HEK293 (cell line): ENCODE results near the gene HAO1.

Source experiments
- KLF10 ChIP-seq: fragments of 450-650 bp; IDR thresholded peaks from 2 replicates; pipeline ENCODE4 v1.5.1; 2018; ENCODE audit warnings: missing biosample characterization, mild to moderate bottlenecking, missing genetic modification characterization
- SALL2 ChIP-seq: fragments of 450-650 bp; formaldehyde crosslinking; IDR thresholded peaks from 2 replicates; pipeline ENCODE4 v1.5.0; 2017; ENCODE audit warnings: missing biosample characterization, mild to moderate bottlenecking, missing genetic modification characterization, borderline replicate concordance
- TCF7L2 ChIP-seq: IDR thresholded peaks from 2 replicates; pipeline ENCODE4 v1.6.1; 2011; ENCODE audit warnings: low read depth, mild to moderate bottlenecking, inconsistent platforms, low read length, moderate library complexity, borderline replicate concordance
- ZBTB1 ChIP-seq: fragments of 450-650 bp; formaldehyde crosslinking; IDR thresholded peaks from 2 replicates; pipeline ENCODE4 v1.5.1; 2016; ENCODE audit warnings: missing biosample characterization, missing genetic modification characterization
- ZSCAN23 ChIP-seq: fragments of 450-650 bp; formaldehyde crosslinking; IDR thresholded peaks from 2 replicates; pipeline ENCODE4 v1.5.1; 2016; ENCODE audit warnings: missing biosample characterization, missing genetic modification characterization
- TF ChIP-seq, protein P1 (sequence below): fragments of 450-650 bp; formaldehyde crosslinking; IDR thresholded peaks from 2 replicates; pipeline ENCODE4 v1.5.1; 2016; ENCODE audit warnings: missing biosample characterization, missing genetic modification characterization

DNA sequence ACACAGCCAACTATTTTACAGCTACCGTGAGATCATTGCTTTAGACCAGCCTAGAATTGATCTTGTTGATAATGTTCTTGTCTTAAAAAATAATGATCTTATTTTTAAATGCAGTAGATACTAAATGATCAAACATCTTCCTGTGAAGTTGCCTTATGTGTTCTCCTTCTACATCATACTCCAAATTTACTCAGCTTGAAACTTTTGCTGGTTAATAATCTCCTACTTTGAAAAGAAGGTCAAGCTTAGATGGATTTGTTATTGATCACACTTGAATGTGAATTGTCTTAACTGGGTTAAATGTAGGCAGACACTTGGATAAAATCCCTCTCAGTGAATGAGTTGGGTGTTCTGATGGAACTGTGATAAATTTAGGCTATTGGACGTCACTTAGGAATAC, 91.9 kb downstream of the HAO1 start:
- TF ChIP-seq ZBTB1 (tag by site-specific recombination) (no peak), KLF10 (tag by site-specific recombination) (no peak), ZSCAN23 (tag by site-specific recombination) (no peak), TCF7L2 (no peak), SALL2 (tag by site-specific recombination) (no peak)
- TF ChIP-seq, protein P1, sequence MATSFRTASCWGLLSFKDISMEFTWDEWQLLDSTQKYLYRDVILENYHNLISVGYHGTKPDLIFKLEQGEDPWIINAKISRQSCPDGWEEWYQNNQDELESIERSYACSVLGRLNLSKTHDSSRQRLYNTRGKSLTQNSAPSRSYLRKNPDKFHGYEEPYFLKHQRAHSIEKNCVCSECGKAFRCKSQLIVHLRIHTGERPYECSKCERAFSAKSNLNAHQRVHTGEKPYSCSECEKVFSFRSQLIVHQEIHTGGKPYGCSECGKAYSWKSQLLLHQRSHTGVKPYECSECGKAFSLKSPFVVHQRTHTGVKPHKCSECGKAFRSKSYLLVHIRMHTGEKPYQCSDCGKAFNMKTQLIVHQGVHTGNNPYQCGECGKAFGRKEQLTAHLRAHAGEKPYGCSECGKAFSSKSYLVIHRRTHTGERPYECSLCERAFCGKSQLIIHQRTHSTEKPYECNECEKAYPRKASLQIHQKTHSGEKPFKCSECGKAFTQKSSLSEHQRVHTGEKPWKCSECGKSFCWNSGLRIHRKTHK (tag by site-specific recombination): no peak
